Activated CD8-positive, alpha-beta T cell treated with anti-CD3 and anti-CD28 coated beads for 36 hours (primary cell): Measurements from ENCODE around the gene CAMK2N2. TPM values are rescaled to one million over a fixed set of nuclear protein-coding genes. Genes with fewer than 3 reads are reported as not detected.

ENCODE experiments used
- ATAC-seq: fragments of 200-7000 bp; cut with Tn5 transposase; one replicate; pipeline ENCODE4 v1.10.0; 2021; ENCODE audit warnings: mild to moderate bottlenecking, moderate library complexity
- CTCF ChIA-PET: fragments of 350-600 bp; sonication (Branson Sonifier 250); formaldehyde crosslinking; loops from one replicate; lab custom pipeline; 2021; ENCODE audit warnings: antibody characterized with exemption; lab: Charles Lee
- POLR2A ChIA-PET: fragments of 350-600 bp; sonication (Branson Sonifier 250); formaldehyde crosslinking; loops from one replicate; lab custom pipeline; 2021; ENCODE audit warnings: antibody characterized with exemption; lab: Charles Lee
- DNase-seq: peaks from one replicate; pipeline ENCODE4 v3.0.0-alpha.2; 2020
- H3K27ac Mint-ChIP-seq: one replicate; pipeline ENCODE4 v1.8.0; 2021; ENCODE audit warnings: mild to moderate bottlenecking, mixed read lengths
- H3K27me3 Mint-ChIP-seq: one replicate; pipeline ENCODE4 v1.8.0; 2021; ENCODE audit warnings: mixed read lengths
- H3K36me3 Mint-ChIP-seq: one replicate; pipeline ENCODE4 v1.8.0; 2021; ENCODE audit warnings: low read depth, mixed read lengths
- H3K4me1 Mint-ChIP-seq: one replicate; pipeline ENCODE4 v1.8.0; 2021; ENCODE audit warnings: low read depth, mixed read lengths
- H3K4me3 Mint-ChIP-seq: one replicate; pipeline ENCODE4 v1.8.0; 2021; ENCODE audit warnings: mild to moderate bottlenecking, moderate library complexity, mixed read lengths
- H3K9me3 Mint-ChIP-seq: one replicate; pipeline ENCODE4 v1.8.0; 2021; ENCODE audit warnings: mixed read lengths
- intact Hi-C: fragments of 100-400 bp; cut with micrococcal nuclease; formaldehyde crosslinking; loops from one replicate; pipeline ENCODE4 v1.10.0; 2022
- total RNA-seq, 2 experiments: library from RNA; stranded (reverse); gene quantifications; one replicate each; pipeline ENCODE4 v1.2.3, GENCODE V29; 2021
- TF ChIP-seq, protein P1 (sequence below): fragments of 200-600 bp; IDR thresholded peaks from one replicate; pipeline ENCODE4 v1.8.0; 2022; ENCODE audit warnings: antibody characterized with exemption, mild to moderate bottlenecking

Gene CAMK2N2
- total RNA-seq, 2 experiments from 2014 or later: 0.18 to 0.22 TPM

DNA sequence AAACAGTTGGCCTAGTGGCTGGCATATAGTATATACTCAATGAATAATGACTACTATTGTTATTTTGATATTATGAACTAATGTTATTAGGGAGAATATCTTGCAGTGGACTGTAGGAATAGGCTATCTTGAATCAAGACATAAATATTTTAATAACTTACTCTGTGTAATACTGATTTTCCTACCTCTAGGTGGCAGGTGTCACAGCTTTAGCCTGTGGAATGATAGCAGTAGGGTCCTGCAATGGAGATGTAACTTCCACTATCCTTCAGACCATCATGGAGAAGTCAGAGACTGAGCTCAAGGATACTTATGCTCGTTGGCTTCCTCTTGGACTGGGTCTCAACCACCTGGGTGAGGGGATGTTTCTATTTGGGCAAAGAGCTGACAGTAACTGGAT, 44.2 kb upstream of the CAMK2N2 start:
- Mint-ChIP-seq H3K9me3 (no peaks in the 10 kb centered on the region), H3K4me1 (peaks cover 19% of the 10 kb centered on the region), H3K4me3 (no peak overlapping the region), H3K27me3 (no peaks in the 10 kb centered on the region), H3K36me3 (peaks cover 67% of the 10 kb centered on the region), H3K27ac (no peak overlapping the region)
- DNase-seq (no peak), ATAC-seq (peak; percentile 56)
- intact Hi-C loops: no loop called here
- POLR2A ChIA-PET: interaction anchor here (0.9 to 2.1 kb wide), 4 partner anchors 10 to 29 kb away, joined by 3 to 8 read pairs (median 4); no protein-coding TSS in a partner anchor
- TF ChIP-seq, protein P1, sequence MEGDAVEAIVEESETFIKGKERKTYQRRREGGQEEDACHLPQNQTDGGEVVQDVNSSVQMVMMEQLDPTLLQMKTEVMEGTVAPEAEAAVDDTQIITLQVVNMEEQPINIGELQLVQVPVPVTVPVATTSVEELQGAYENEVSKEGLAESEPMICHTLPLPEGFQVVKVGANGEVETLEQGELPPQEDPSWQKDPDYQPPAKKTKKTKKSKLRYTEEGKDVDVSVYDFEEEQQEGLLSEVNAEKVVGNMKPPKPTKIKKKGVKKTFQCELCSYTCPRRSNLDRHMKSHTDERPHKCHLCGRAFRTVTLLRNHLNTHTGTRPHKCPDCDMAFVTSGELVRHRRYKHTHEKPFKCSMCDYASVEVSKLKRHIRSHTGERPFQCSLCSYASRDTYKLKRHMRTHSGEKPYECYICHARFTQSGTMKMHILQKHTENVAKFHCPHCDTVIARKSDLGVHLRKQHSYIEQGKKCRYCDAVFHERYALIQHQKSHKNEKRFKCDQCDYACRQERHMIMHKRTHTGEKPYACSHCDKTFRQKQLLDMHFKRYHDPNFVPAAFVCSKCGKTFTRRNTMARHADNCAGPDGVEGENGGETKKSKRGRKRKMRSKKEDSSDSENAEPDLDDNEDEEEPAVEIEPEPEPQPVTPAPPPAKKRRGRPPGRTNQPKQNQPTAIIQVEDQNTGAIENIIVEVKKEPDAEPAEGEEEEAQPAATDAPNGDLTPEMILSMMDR: peak; percentile 59
- CTCF ChIA-PET: interaction anchor here (1.0 to 1.1 kb wide), 3 partner anchors 10 to 56 kb away, joined by 3 to 5 read pairs (median 4); partner anchors contain the start of gene EEF1AKMT4

DNA sequence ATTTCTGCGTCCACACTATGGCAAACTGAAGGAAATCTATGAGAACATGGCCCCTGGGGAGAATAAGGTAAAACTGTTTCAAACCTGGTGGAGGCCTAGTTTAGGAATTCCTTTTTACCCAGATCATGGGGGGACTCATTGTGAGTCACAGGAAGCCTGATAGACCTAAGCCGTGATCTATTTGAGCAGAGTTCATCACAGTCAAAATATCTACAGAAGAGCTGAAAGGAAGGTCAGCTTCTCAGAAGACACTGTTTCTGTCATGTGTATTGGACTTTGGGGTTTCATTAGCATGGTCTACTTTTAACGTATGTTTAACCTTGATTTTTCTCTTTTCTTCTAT, 39.0 kb upstream of the CAMK2N2 start:
- H3K4me3 Mint-ChIP-seq: peak overlapping the region; percentile 79
- H3K4me1 Mint-ChIP-seq: peaks cover 24% of the 10 kb centered on the region
- H3K27ac Mint-ChIP-seq: no peak overlapping the region
- peaks cover 44% of the 10 kb centered on the region for H3K36me3 Mint-ChIP-seq
- TF ChIP-seq, protein P1: no peak
- POLR2A ChIA-PET: interaction anchor here (1.1 kb wide), 2 partner anchors 15 to 24 kb away, joined by 3 to 4 read pairs; no protein-coding TSS in a partner anchor
- CTCF ChIA-PET: interaction anchor here (0.7 to 1.5 kb wide), 6 partner anchors 12 to 416 kb away, joined by 3 read pairs; partner anchors contain the start of gene PARL
- ATAC-seq: no peak
- intact Hi-C loops: no loop called here
- no peaks in the 10 kb centered on the region for H3K9me3 Mint-ChIP-seq
- DNase-seq: no peak
- no peaks in the 10 kb centered on the region for H3K27me3 Mint-ChIP-seq

DNA sequence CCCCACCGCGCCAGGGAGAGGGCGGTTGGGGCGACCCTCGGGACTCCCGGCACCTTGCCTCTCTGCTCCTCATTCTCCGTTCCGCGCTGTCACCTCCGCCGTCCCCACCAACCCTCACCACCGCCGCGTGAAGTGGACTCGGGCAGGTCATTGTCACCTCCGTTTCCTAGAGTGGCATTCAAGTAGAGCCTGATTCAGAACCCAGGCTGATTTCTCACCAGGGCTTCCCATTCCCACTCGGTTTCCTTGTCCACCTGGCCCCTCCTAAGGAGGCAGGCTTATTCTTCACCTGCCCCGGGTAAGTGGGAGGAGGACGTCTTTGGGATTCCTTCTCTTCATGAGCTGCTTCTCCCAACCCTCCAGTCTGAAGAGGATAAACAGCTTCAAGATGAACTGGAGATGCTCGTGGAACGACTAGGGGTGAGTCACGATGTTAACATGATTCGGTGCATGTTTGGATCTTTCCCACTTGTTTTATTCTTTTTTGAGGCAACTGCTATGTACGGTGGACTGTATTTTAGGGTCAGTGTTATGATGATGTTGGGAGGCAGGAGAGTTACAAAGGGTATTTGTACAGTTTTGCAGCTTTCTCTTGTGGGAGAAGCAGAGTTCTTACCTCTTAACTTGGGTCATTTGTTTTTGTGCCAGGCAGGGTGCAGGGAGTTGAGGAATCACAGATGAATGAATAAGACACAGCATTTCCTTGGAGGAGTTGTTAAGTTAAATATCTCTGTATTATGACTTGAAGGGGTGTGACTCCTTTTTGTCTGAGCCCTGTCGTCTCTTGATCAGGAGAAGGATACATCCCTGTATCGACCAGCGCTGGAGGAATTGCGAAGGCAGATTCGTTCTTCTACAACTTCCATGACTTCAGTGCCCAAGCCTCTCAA, 38.4 kb upstream of the CAMK2N2 start:
- Mint-ChIP-seq H3K27ac (peak overlapping the region; percentile 91), H3K4me3 (peak overlapping the region; percentile 79), H3K27me3 (no peaks in the 10 kb centered on the region), H3K36me3 (peaks cover 44% of the 10 kb centered on the region), H3K9me3 (no peaks in the 10 kb centered on the region), H3K4me1 (peaks cover 24% of the 10 kb centered on the region)
- ATAC-seq (no peak), DNase-seq (no peak)
- POLR2A ChIA-PET: interaction anchor here (0.9 to 1.1 kb wide), 3 partner anchors 12 to 16 kb away, joined by 3 to 5 read pairs (median 4); no protein-coding TSS in a partner anchor
- CTCF ChIA-PET: interaction anchor here (1.1 to 1.5 kb wide), 4 partner anchors 12 to 415 kb away, joined by 3 read pairs; partner anchors contain the start of gene PARL
- TF ChIP-seq, protein P1: no peak
- intact Hi-C loops: loop anchor here (2.0 to 5.0 kb wide), 2 partner anchors 52 to 125 kb away; partner anchors contain the start of genes ALG3, AP2M1 and EEF1AKMT4

- H3K9me3 Mint-ChIP-seq: no peaks in the 10 kb centered on the region
- POLR2A ChIA-PET: interaction anchor here (0.9 to 1.1 kb wide), 2 partner anchors 13 to 17 kb away, joined by 3 to 5 read pairs; no protein-coding TSS in a partner anchor
- TF ChIP-seq, protein P1: no peak
These were observed 37.6 kb upstream of the CAMK2N2 start, which contains the start of gene PSMD2 for GRCh38 chr3:184298759-184299487. TSS of gene PSMD2 (plus strand) at chr3:184299241. CDS start at chr3:184299267, 26 bp downstream.

More at GRCh38 chr3:184298759-184299487, 37.6 kb upstream of the CAMK2N2 start, which contains the start of gene PSMD2:
- H3K36me3 Mint-ChIP-seq: peaks cover 41% of the 10 kb centered on the region
- DNase-seq (peak; percentile 99), ATAC-seq (peak; percentile 96)
- intact Hi-C loops: loop anchor here (2.0 to 5.0 kb wide), 2 partner anchors 52 to 124 kb away; partner anchors contain the start of genes ALG3, AP2M1 and EEF1AKMT4
- peak within 1 kb of the TSS; percentile 91 for H3K27ac Mint-ChIP-seq
- peaks cover 24% of the 10 kb centered on the region for H3K4me1 Mint-ChIP-seq
- CTCF ChIA-PET: interaction anchor here (1.3 to 1.5 kb wide), 2 partner anchors 9 to 13 kb away, joined by 3 to 7 read pairs; no protein-coding TSS in a partner anchor
- no peaks in the 10 kb centered on the region for H3K27me3 Mint-ChIP-seq
- H3K4me3 Mint-ChIP-seq: peak within 1 kb of the TSS; percentile 79
